ENCODE data around the gene CYBRD1. TPM values are rescaled to one million over a fixed set of nuclear protein-coding genes. Genes with fewer than 3 reads are reported as not detected.
A peak's percentile ranks its signal among the peaks of the same experiment; 100 is the strongest.

CYBRD1 gene
- total RNA-seq, 5 donors from 2014 or later (not counting 1 experiment from before 2014, with no cell fraction given) = 0.23 to 1.8 (median 1.0) TPM

DNA sequence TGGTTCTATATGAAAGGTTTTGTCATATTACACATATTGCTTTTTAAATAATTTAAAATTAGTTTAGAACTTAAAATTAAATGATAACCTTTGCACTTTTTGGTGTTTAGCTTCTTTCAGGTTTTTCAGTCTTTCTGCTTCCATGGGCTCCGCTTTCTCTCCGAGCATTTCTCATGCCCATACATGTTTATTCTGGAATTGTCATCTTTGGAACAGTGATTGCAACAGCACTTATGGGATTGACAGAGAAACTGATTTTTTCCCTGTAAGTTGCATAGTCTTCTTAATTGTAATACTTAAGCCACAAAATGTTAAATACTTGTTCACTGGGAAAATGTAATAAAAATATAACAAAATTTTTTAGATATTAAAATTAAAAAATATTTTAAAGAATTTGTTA lies 31.0 kb downstream of the CYBRD1 start:
- H3K9me3 Mint-ChIP-seq = no peaks in the 10 kb centered on the region
- Histone ChIP-seq H3K36me3 (ENCODE audit: control insufficient read depth in 2 of 2, extremely low read depth in 1 of 2, insufficient read depth in 1 of 2, low read length in 1 of 2) (no peaks in the 10 kb centered on the region), H3K27ac (ENCODE audit: low read length) (no peak overlapping the region), H3K27me3 (replicated peaks in 1 of 2; ENCODE audit: control insufficient read depth in 2 of 2, extremely low read depth in 1 of 2, insufficient read depth in 2 of 2, low read length in 1 of 2) (peaks cover 0 to 5% of the 10 kb centered on the region in 2 experiments), H3K9me3 (no peaks in the 10 kb centered on the region), H3K4me3 (ENCODE audit: control insufficient read depth in 1 of 2, extremely low read depth in 1 of 2, low read length in 1 of 2) (no peak overlapping the region), H3K4me1 (ENCODE audit: control insufficient read depth in 1 of 2, extremely low read depth in 1 of 2, insufficient read depth in 2 of 2, low read length in 2 of 2) (peaks cover 0 to 3% of the 10 kb centered on the region in 2 experiments)
- no peak overlapping the region for H3K4me3 Mint-ChIP-seq
- H3K27me3 Mint-ChIP-seq = peaks cover 0 to 6% of the 10 kb centered on the region in 2 donors
- DNase-seq (no peak), ATAC-seq (replicated peaks in 1 of 4) (no peak)
- no peak overlapping the region for H3K27ac Mint-ChIP-seq
- peaks cover 0 to 5% (median 3%) of the 10 kb centered on the region in 3 donors for H3K4me1 Mint-ChIP-seq
- no CpG with 5 or more reads among the region's 2 CpGs for WGBS (ENCODE audit: insufficient coverage)
- H3K36me3 Mint-ChIP-seq = no peaks in the 10 kb centered on the region
- CTCF ChIA-PET = no interaction called here
- POLR2A ChIA-PET = no interaction called here

- H3K27ac Mint-ChIP-seq = no peak overlapping the region
- peaks cover 0 to 5% (median 3%) of the 10 kb centered on the region in 3 donors for H3K4me1 Mint-ChIP-seq
- Histone ChIP-seq H3K27ac (ENCODE audit: low read length) (no peak overlapping the region), H3K4me1 (ENCODE audit: control insufficient read depth in 1 of 2, extremely low read depth in 1 of 2, insufficient read depth in 2 of 2, low read length in 2 of 2) (peaks cover 0 to 3% of the 10 kb centered on the region in 2 experiments), H3K4me3 (ENCODE audit: control insufficient read depth in 1 of 2, extremely low read depth in 1 of 2, low read length in 1 of 2) (no peak overlapping the region), H3K36me3 (ENCODE audit: control insufficient read depth in 2 of 2, extremely low read depth in 1 of 2, insufficient read depth in 1 of 2, low read length in 1 of 2) (no peaks in the 10 kb centered on the region), H3K9me3 (no peaks in the 10 kb centered on the region), H3K27me3 (replicated peaks in 1 of 2; ENCODE audit: control insufficient read depth in 2 of 2, extremely low read depth in 1 of 2, insufficient read depth in 2 of 2, low read length in 1 of 2) (peaks cover 0 to 9% of the 10 kb centered on the region in 2 experiments)
- DNase-seq (peak in 1 of 35 experiments; percentile 17), ATAC-seq (replicated peaks in 1 of 4) (peak in 1 of 4 experiments; percentile 46)
- peaks cover 4 to 6% of the 10 kb centered on the region in 2 donors for H3K27me3 Mint-ChIP-seq
- no peaks in the 10 kb centered on the region for H3K9me3 Mint-ChIP-seq
- ChIA-PET POLR2A (no interaction called here), CTCF (no interaction called here)
- H3K4me3 Mint-ChIP-seq = no peak overlapping the region
- no peaks in the 10 kb centered on the region for H3K36me3 Mint-ChIP-seq
- 67% methylated on average over 3 of the region's 8 CpGs for WGBS (ENCODE audit: insufficient coverage)
Measured at GRCh38 chr2:171553858-171554257, 31.6 kb downstream of the CYBRD1 start.

GRCh38 chr2:171554991-171555615 lies 32.8 kb downstream of the CYBRD1 start:
- Histone ChIP-seq H3K27ac (ENCODE audit: low read length) (no peak overlapping the region), H3K36me3 (ENCODE audit: control insufficient read depth in 2 of 2, extremely low read depth in 1 of 2, insufficient read depth in 1 of 2, low read length in 1 of 2) (no peaks in the 10 kb centered on the region), H3K4me1 (ENCODE audit: control insufficient read depth in 1 of 2, extremely low read depth in 1 of 2, insufficient read depth in 2 of 2, low read length in 2 of 2) (peaks cover 0 to 3% of the 10 kb centered on the region in 2 experiments), H3K9me3 (no peaks in the 10 kb centered on the region), H3K27me3 (replicated peaks in 1 of 2; ENCODE audit: control insufficient read depth in 2 of 2, extremely low read depth in 1 of 2, insufficient read depth in 2 of 2, low read length in 1 of 2) (peaks cover 0 to 7% of the 10 kb centered on the region in 2 experiments), H3K4me3 (ENCODE audit: control insufficient read depth in 1 of 2, extremely low read depth in 1 of 2, low read length in 1 of 2) (no peak overlapping the region)
- Mint-ChIP-seq H3K9me3 (no peaks in the 10 kb centered on the region), H3K4me1 (peaks cover 0 to 5% (median 3%) of the 10 kb centered on the region in 3 donors), H3K4me3 (no peak overlapping the region), H3K27me3 (peaks cover 7 to 9% of the 10 kb centered on the region in 2 donors), H3K36me3 (no peaks in the 10 kb centered on the region), H3K27ac (no peak overlapping the region)
- ChIA-PET CTCF (no interaction called here), POLR2A (no interaction called here)
- no peak for ATAC-seq (replicated peaks in 1 of 4)
- no peak for DNase-seq
- 80% methylated on average over 1 of the region's 3 CpGs for WGBS (ENCODE audit: insufficient coverage)

- Histone ChIP-seq H3K27ac (ENCODE audit: low read length) (no peak overlapping the region), H3K27me3 (replicated peaks in 1 of 2; ENCODE audit: control insufficient read depth in 2 of 2, extremely low read depth in 1 of 2, insufficient read depth in 2 of 2, low read length in 1 of 2) (peaks cover 0 to 7% of the 10 kb centered on the region in 2 experiments), H3K9me3 (no peaks in the 10 kb centered on the region), H3K4me3 (ENCODE audit: control insufficient read depth in 1 of 2, extremely low read depth in 1 of 2, low read length in 1 of 2) (no peak overlapping the region), H3K4me1 (ENCODE audit: control insufficient read depth in 1 of 2, extremely low read depth in 1 of 2, insufficient read depth in 2 of 2, low read length in 2 of 2) (peaks cover 0 to 3% of the 10 kb centered on the region in 2 experiments), H3K36me3 (ENCODE audit: control insufficient read depth in 2 of 2, extremely low read depth in 1 of 2, insufficient read depth in 1 of 2, low read length in 1 of 2) (no peaks in the 10 kb centered on the region)
- WGBS (ENCODE audit: insufficient coverage) = 0% methylated on average over 1 of the region's 4 CpGs
- Mint-ChIP-seq H3K36me3 (no peaks in the 10 kb centered on the region), H3K4me3 (no peak overlapping the region), H3K4me1 (peaks cover 0 to 5% (median 3%) of the 10 kb centered on the region in 3 donors), H3K9me3 (no peaks in the 10 kb centered on the region), H3K27ac (no peak overlapping the region), H3K27me3 (peaks cover 7 to 8% of the 10 kb centered on the region in 2 donors)
- no peak for ATAC-seq (replicated peaks in 1 of 4)
- CTCF ChIA-PET = no interaction called here
- peak in 1 of 35 experiments; percentile 5 for DNase-seq
- POLR2A ChIA-PET = no interaction called here
Measured at GRCh38 chr2:171557363-171557762, 35.1 kb downstream of the CYBRD1 start.

DNA sequence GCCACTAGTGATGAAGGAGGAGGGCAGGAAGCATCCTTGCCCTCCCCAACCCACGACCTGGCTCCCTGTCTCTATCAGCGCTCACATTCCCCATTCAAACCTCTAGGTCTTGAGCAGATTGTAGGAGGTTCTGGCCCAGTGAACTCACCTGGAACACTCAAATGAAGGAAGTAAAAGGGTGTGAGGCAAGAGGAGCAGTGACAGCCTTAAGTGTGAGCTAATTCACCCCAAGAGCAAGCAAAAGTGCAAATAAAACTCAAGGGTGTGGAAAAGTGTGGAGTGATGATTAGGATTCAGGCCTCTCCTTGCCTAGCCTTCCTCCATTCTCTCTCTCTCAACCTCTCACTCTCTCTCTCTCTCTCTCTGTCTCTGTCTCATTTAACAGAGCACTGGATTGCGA lies 41.0 kb downstream of the CYBRD1 start:
- Mint-ChIP-seq H3K4me1 (no peaks in the 10 kb centered on the region), H3K27ac (no peak overlapping the region), H3K4me3 (no peak overlapping the region), H3K9me3 (no peaks in the 10 kb centered on the region), H3K27me3 (peaks cover 4 to 7% of the 10 kb centered on the region in 2 donors), H3K36me3 (no peaks in the 10 kb centered on the region)
- POLR2A ChIA-PET = no interaction called here
- CTCF ChIA-PET = no interaction called here
- peaks cover 0 to 5% of the 10 kb centered on the region in 2 experiments for H3K27me3 ChIP-seq (replicated peaks in 1 of 2; ENCODE audit: control insufficient read depth in 2 of 2, extremely low read depth in 1 of 2, insufficient read depth in 2 of 2, low read length in 1 of 2)
- no peak overlapping the region for H3K27ac ChIP-seq (ENCODE audit: low read length)
- DNase-seq = no peak
- no peak overlapping the region for H3K4me3 ChIP-seq (ENCODE audit: control insufficient read depth in 1 of 2, extremely low read depth in 1 of 2, low read length in 1 of 2)
- WGBS (ENCODE audit: insufficient coverage) = no CpG with 5 or more reads among the region's 3 CpGs
- no peak for ATAC-seq (replicated peaks in 1 of 4)
- no peaks in the 10 kb centered on the region for H3K36me3 ChIP-seq (ENCODE audit: control insufficient read depth in 2 of 2, extremely low read depth in 1 of 2, insufficient read depth in 1 of 2, low read length in 1 of 2)
- H3K4me1 ChIP-seq (ENCODE audit: control insufficient read depth in 1 of 2, extremely low read depth in 1 of 2, insufficient read depth in 2 of 2, low read length in 2 of 2) = no peaks in the 10 kb centered on the region
- H3K9me3 ChIP-seq = no peaks in the 10 kb centered on the region

GRCh38 chr2:171564463-171564862 lies 42.2 kb downstream of the CYBRD1 start:
- DNase-seq = no peak
- Histone ChIP-seq H3K9me3 (no peaks in the 10 kb centered on the region), H3K4me1 (ENCODE audit: control insufficient read depth in 1 of 2, extremely low read depth in 1 of 2, insufficient read depth in 2 of 2, low read length in 2 of 2) (no peaks in the 10 kb centered on the region), H3K4me3 (ENCODE audit: control insufficient read depth in 1 of 2, extremely low read depth in 1 of 2, low read length in 1 of 2) (no peak overlapping the region), H3K27me3 (replicated peaks in 1 of 2; ENCODE audit: control insufficient read depth in 2 of 2, extremely low read depth in 1 of 2, insufficient read depth in 2 of 2, low read length in 1 of 2) (peaks cover 0 to under 1% of the 10 kb centered on the region in 2 experiments), H3K27ac (ENCODE audit: low read length) (no peak overlapping the region), H3K36me3 (ENCODE audit: control insufficient read depth in 2 of 2, extremely low read depth in 1 of 2, insufficient read depth in 1 of 2, low read length in 1 of 2) (no peaks in the 10 kb centered on the region)
- Mint-ChIP-seq H3K27me3 (peaks cover 0 to 4% of the 10 kb centered on the region in 2 donors), H3K27ac (no peak overlapping the region), H3K9me3 (no peaks in the 10 kb centered on the region), H3K4me3 (no peak overlapping the region), H3K36me3 (no peaks in the 10 kb centered on the region), H3K4me1 (no peaks in the 10 kb centered on the region)
- POLR2A ChIA-PET = no interaction called here
- CTCF ChIA-PET = no interaction called here
- ATAC-seq (replicated peaks in 1 of 4) = no peak
- WGBS (ENCODE audit: insufficient coverage) = 95% methylated on average over 2 of the region's 5 CpGs
